Natural killer cell (primary cell): ENCODE measurements around the gene DDX28. TPM values are rescaled to one million over a fixed set of nuclear protein-coding genes. Genes with fewer than 3 reads are reported as not detected.

Experiments used
- ATAC-seq, 3 donors: fragments of 150-1000 bp in 2 of 3; fragments of 200-7000 bp in 1 of 3; cut with Tn5 transposase; 1 replicate in 1 of 3; 2 replicates in 2 of 3; pipeline ENCODE4 v1.10.0; 2021; ENCODE audit warnings: mild to moderate bottlenecking in 2 of 3, moderate library complexity in 2 of 3
- DNase-seq, 2 donors: peaks; one replicate each; pipeline versions ENCODE4 v3.0.0 to v3.0.0-alpha.2; 2013 to 2021; ENCODE audit warnings: mixed read lengths in 1 of 2
- H3K27ac ChIP-seq: one replicate; pipeline ENCODE4 v1.5.1; 2013; ENCODE audit warnings: mild to moderate bottlenecking, low read length
- H3K27me3 ChIP-seq: one replicate; pipeline ENCODE4 v1.6.1; 2013; ENCODE audit warnings: low read length; ENCODE audit not compliant: control insufficient read depth, insufficient read depth
- H3K36me3 ChIP-seq: one replicate; pipeline ENCODE4 v1.6.1; 2013; ENCODE audit warnings: low read length; ENCODE audit not compliant: control insufficient read depth, insufficient read depth
- H3K4me1 ChIP-seq: one replicate; pipeline ENCODE4 v1.6.1; 2013; ENCODE audit warnings: low read length; ENCODE audit not compliant: control insufficient read depth, insufficient read depth
- H3K4me3 ChIP-seq: one replicate; pipeline ENCODE4 v1.5.1; 2013; ENCODE audit warnings: low read length
- H3K9me3 ChIP-seq: one replicate; pipeline ENCODE4 v1.6.1; 2013; ENCODE audit warnings: low read length; ENCODE audit not compliant: control insufficient read depth, insufficient read depth
- H3K27ac Mint-ChIP-seq, 2 donors: one replicate each; pipeline ENCODE4 v1.8.0; 2022; ENCODE audit warnings: mild to moderate bottlenecking in 2 of 2, mixed read lengths in 2 of 2, moderate library complexity in 1 of 2
- H3K27me3 Mint-ChIP-seq, 2 donors: one replicate each; pipeline ENCODE4 v1.8.0; 2022; ENCODE audit warnings: low read depth in 2 of 2, mixed read lengths in 2 of 2
- H3K36me3 Mint-ChIP-seq: one replicate; pipeline ENCODE4 v1.8.0; 2022; ENCODE audit warnings: mixed read lengths
- H3K4me1 Mint-ChIP-seq, 2 donors: one replicate each; pipeline ENCODE4 v1.8.0; 2022; ENCODE audit warnings: mixed read lengths in 2 of 2
- H3K4me3 Mint-ChIP-seq: one replicate; pipeline ENCODE4 v1.8.0; 2022; ENCODE audit warnings: mild to moderate bottlenecking, moderate library complexity, mixed read lengths
- H3K9me3 Mint-ChIP-seq, 2 donors: one replicate each; pipeline ENCODE4 v1.8.0; 2022; ENCODE audit warnings: mixed read lengths in 2 of 2
- CTCF ChIP-seq: fragments of 200-600 bp; IDR thresholded peaks from one replicate; pipeline ENCODE4 v1.8.0; 2022; ENCODE audit warnings: antibody characterized with exemption
- WGBS: methylation state at CpG from one replicate; pipeline ENCODE4 v1.1.7; 2013; ENCODE audit warnings: missing lambda C conversion rate; ENCODE audit not compliant: insufficient coverage; 5-methylcytosine and 5-hydroxymethylcytosine counted together
- intact Hi-C: fragments of 100-400 bp; cut with micrococcal nuclease; formaldehyde crosslinking; loops from one replicate; pipeline ENCODE4 v1.14.2; 2022
- total RNA-seq, 4 donors: library from RNA; stranded (reverse); fragments of 120-200 nt in 1 of 4; gene quantifications; one replicate each; pipeline versions ENCODE4 v1.2.3 to v1.2.4, GENCODE V29; 2013 to 2022

DDX28 gene
- total RNA-seq, 3 donors from 2014 or later (not counting 1 experiment from before 2014, with no cell fraction given) = 17.4 to 19.0 (median 17.9) TPM

GRCh38 chr16:68070806-68071517 is 47.9 kb upstream of the DDX28 start:
- Histone ChIP-seq H3K36me3 (peaks cover 23% of the 10 kb centered on the region), H3K4me1 (peaks cover 86% of the 10 kb centered on the region), H3K4me3 (no peak overlapping the region), H3K27ac (peak overlapping the region; percentile 63), H3K27me3 (no peaks in the 10 kb centered on the region), H3K9me3 (no peaks in the 10 kb centered on the region)
- DNase-seq (peak in 1 of 2 donors; percentile 58), ATAC-seq (peak in 2 of 3 donors; percentile 6 to 27)
- Mint-ChIP-seq H3K4me3 (peak overlapping the region; percentile 75), H3K9me3 (no peaks in the 10 kb centered on the region), H3K36me3 (peaks cover 7% of the 10 kb centered on the region), H3K27me3 (no peaks in the 10 kb centered on the region), H3K4me1 (peaks cover 77 to 89% of the 10 kb centered on the region in 2 donors), H3K27ac (peak overlapping the region; percentile 94 to 96)
- no peak for TF ChIP-seq CTCF
- WGBS = 50% methylated on average over 14 of the region's 14 CpGs
- intact Hi-C loops = loop anchor here (1.0 to 5.0 kb wide), 2 partner anchors 10 to 46 kb away; no protein-coding TSS in a partner anchor

- intact Hi-C loops = loop anchor here (5.0 kb wide), 1 partner anchor 47 kb away; no protein-coding TSS in a partner anchor
- TF ChIP-seq CTCF = no peak
- Mint-ChIP-seq H3K4me3 (peak overlapping the region; percentile 75), H3K27me3 (no peaks in the 10 kb centered on the region), H3K36me3 (peaks cover 7% of the 10 kb centered on the region), H3K27ac (peak overlapping the region; percentile 94 to 96), H3K4me1 (peaks cover 76 to 87% of the 10 kb centered on the region in 2 donors), H3K9me3 (no peaks in the 10 kb centered on the region)
- DNase-seq (peak in 1 of 2 donors; percentile 51), ATAC-seq (peak in 2 of 3 donors; percentile 33 to 39)
- H3K36me3 ChIP-seq = peaks cover 17% of the 10 kb centered on the region
- peak overlapping the region; percentile 63 for H3K27ac ChIP-seq
- 25% methylated on average over 2 of the region's 2 CpGs for WGBS
- H3K4me1 ChIP-seq = peaks cover 86% of the 10 kb centered on the region
- no peaks in the 10 kb centered on the region for H3K9me3 ChIP-seq
- H3K27me3 ChIP-seq = no peaks in the 10 kb centered on the region
- H3K4me3 ChIP-seq = no peak overlapping the region
Measured at GRCh38 chr16:68070249-68070730, 47.3 kb upstream of the DDX28 start.

- Histone ChIP-seq H3K36me3 (peaks cover 17% of the 10 kb centered on the region), H3K27me3 (no peaks in the 10 kb centered on the region), H3K4me3 (no peak overlapping the region), H3K27ac (peak overlapping the region; percentile 63), H3K4me1 (peaks cover 86% of the 10 kb centered on the region), H3K9me3 (no peaks in the 10 kb centered on the region)
- peak; percentile 20 to 64 (median 24) for ATAC-seq
- TF ChIP-seq CTCF = no peak
- intact Hi-C loops = loop anchor here (5.0 to 10.0 kb wide), 2 partner anchors 48 to 265 kb away; partner anchors contain the start of genes RANBP10 and TSNAXIP1
- 51% methylated on average over 7 of the region's 7 CpGs for WGBS
- Mint-ChIP-seq H3K27me3 (no peaks in the 10 kb centered on the region), H3K4me3 (peak overlapping the region; percentile 75), H3K9me3 (no peaks in the 10 kb centered on the region), H3K36me3 (peaks cover 4% of the 10 kb centered on the region), H3K27ac (peak overlapping the region; percentile 94 to 96), H3K4me1 (peaks cover 76 to 87% of the 10 kb centered on the region in 2 donors)
- peak in 1 of 2 donors; percentile 68 for DNase-seq
Measured at GRCh38 chr16:68069511-68070248, 46.6 kb upstream of the DDX28 start.
